Stimulated activated CD8-positive, alpha-beta memory T cell treated with anti-CD3 and anti-CD28 coated beads, Interleukin-7, amount 100 ng/mL, for 24 hours (primary cell): ENCODE data around the gene CDC42BPA.
"Not testable (repeated sequence)": the region's sequence is repeated elsewhere in the genome, so short reads cannot be mapped to it uniquely, and the experiment has no call there.

Source experiments
- DNase-seq: peaks from one replicate; pipeline ENCODE4 v3.0.0-alpha.2; 2020; ENCODE audit warnings: low read depth

Gene CDC42BPA

GRCh38 chr1:227255086-227255732 is 63.1 kb downstream of the CDC42BPA start:
- DNase-seq = no peak

GRCh38 chr1:227253065-227253464 is 65.2 kb downstream of the CDC42BPA start:
- DNase-seq = no peak

DNA sequence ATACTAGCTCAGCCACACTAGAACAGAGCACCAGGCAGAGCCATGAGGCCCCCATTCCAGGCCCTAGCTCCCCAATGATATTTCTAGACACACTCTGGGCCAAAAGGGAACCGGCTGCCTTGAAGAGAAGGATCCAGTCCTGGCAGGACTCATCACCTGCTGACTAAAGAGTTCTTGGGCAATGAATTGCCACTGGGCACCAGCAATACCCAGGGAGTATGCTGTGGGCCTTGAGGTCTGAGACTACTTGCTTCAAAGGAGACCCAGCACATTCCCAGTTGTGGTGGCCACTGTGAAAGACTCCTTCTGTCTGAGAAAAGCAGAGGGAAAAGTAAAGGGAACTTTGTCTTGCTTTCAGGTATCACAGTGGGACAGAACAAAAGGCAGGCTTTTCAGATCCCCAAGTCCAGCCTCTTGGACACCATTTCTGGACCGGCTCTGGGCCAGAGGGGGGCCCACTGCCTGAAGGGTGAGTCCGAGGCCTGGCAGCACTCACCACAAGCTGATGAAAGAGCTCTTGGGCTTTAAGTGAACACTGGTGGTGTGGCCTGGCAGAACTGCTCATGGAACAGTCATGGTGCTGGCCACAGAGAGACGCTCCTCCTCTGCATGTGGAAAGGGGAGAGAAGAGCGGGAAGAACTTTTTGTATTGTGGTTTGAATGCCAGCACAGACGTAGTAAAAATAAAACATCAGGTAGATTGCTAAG is 72.5 kb downstream of the CDC42BPA start:
- DNase-seq = no peak

GRCh38 chr1:227244339-227245118 is 73.8 kb downstream of the CDC42BPA start:
- no peak for DNase-seq

- DNase-seq = no peak
These were observed 75.2 kb downstream of the CDC42BPA start for GRCh38 chr1:227242811-227243682.

- DNase-seq = no peak
These were observed 77.3 kb downstream of the CDC42BPA start for GRCh38 chr1:227240983-227241382.

DNA sequence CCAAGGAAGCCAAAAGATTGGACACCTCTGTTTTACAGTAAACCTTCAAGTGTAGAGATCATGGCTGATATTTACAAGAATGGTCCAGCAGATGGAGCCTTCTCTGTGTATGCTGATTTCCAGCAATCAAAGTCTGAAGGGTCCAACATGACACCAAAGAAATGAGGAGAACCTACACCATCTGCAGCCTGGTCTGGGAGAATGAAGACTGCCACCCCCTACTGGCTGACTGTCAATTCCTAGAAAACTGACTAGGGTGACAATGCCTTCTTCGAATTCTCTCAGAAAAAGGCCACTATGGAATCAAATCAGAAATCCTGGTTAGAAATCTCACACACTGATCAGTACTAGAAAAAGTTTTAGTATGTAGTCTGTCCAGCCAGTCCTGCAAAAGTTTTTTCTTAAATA is 83.3 kb downstream of the CDC42BPA start:
- DNase-seq = no peak

DNA sequence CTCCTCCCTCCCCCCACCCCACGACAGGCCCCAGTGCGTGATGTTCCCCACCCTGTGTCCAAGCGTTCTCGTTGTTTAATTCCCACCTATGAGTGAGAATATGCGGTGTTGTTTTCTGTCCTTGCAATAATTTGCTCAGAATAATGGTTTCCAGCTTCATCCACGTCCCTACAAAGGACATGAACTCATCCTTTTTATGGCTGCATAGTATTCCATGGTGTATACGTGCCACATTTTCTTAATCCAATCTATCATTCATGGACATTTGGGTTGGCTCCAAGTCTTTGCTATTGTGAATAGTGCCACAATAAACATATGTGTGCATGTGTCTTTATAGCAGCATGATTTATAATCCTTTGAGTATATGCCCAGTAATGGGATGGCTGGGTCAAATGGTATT is 87.2 kb downstream of the CDC42BPA start:
- DNase-seq = not testable (repeated sequence)

DNA sequence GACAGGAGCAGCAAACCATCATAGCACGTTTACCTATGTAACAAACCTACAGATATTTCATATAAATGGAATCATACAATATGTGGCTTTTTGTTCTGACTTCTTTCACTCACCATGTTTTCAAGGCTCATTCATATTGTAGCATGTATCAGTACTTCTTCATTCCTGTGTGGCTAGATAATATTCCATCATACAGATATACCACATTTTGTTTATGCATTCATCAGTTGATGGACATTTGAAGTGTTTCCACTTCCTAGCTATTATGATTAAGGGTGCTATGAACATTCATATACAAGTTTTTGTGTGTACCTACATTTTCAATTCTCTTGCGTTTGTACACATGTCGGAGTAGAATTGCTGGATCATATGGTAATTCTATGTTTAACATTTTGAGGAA is 90.1 kb downstream of the CDC42BPA start:
- no peak for DNase-seq

GRCh38 chr1:227227761-227228160 is 90.5 kb downstream of the CDC42BPA start:
- DNase-seq = no peak

- DNase-seq = no peak
These were observed 92.5 kb downstream of the CDC42BPA start for GRCh38 chr1:227225715-227226346.

- no peak for DNase-seq
These were observed 95.0 kb downstream of the CDC42BPA start for GRCh38 chr1:227223171-227223806.

DNA sequence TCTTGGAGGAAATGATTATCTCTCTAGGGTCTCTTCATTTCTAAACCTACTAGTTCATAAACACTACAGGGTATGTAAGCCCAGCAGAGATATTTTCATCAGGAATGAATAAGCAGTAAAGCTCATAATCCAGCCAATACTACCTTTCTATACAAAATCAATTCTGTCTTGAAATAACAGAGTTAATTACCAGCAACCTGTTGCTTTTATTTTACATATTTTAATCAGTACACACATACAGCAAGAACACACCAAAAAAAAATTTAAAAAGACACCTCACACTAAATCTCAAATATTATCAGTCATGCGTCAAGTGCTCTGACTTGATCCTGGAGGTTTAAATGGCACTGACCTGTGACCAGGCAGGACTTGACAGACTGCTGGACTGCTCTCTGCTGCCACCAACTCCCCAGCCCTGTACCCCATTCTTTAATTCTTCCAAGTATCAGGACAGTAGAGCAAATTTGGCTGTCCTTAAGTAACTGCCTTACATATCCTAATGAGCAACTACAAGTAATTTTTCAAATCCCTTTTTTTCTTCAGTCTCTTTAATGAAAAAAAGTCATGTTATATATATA is 98.5 kb downstream of the CDC42BPA start:
- no peak for DNase-seq

GRCh38 chr1:227218870-227219573 is 99.3 kb downstream of the CDC42BPA start:
- DNase-seq = no peak

DNA sequence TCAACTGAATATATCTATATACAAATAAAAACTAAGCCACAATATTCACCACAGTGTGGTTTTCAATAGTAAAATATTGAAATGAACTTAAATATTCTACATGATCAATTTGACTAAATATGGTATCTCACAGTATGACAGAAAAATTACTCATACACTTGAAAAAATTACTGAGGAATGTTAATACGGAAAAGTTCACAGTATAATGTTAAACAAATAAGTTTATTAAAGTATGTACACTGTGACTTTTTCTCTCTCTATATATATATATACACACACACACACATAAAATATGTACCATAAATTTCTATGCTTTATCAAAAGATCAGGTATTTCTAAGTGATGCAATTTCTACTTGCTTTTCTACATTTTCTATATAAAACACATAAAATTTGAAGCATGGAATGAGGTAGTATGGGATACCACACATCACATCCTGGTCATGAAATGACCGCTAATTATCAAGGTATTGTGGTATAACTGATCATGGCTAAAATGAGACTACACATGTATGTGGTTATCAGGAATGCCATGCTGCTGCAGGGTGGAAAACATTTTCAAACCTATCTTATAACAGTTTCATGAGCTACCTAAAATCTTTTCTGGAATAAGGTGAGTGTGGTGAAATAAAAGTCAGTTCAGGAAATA is 102.3 kb downstream of the CDC42BPA start:
- no peak for DNase-seq

GRCh38 chr1:227214207-227214606 is 104.1 kb downstream of the CDC42BPA start:
- DNase-seq = no peak

- no peak for DNase-seq
These were observed 104.9 kb downstream of the CDC42BPA start for GRCh38 chr1:227213426-227213825.

DNA sequence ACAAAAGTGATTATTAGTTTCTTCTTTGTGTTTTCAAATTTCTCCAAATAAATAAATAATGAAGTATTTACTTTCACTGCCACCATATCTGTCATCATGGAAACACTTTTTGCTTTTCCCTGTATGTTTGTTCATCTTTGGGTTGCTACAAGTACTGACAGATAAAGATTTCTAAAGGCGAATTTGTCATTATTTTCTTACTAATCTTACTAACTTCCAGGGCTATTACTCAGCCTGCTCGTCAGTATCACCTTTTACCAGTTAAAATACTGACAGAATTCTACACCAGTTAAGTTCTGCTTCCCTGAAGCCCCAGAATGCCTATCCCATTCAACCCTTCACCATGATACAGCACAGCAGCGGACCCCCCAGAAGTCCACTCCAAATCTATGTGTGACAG is 106.1 kb downstream of the CDC42BPA start:
- no peak for DNase-seq

- no peak for DNase-seq
These were observed 107.7 kb downstream of the CDC42BPA start for GRCh38 chr1:227210604-227211003.

- DNase-seq = no peak
These were observed 121.2 kb downstream of the CDC42BPA start for GRCh38 chr1:227197064-227197463.
